Liver (tissue), 3 donors: ENCODE results near the gene HLA-C.

Experiments
- JUND ChIP-seq, 2 donors: IDR thresholded peaks; 2 replicates each; pipeline ENCODE4 v1.6.1; 2016; ENCODE audit warnings: antibody characterized with exemption in 2 of 2
- TF ChIP-seq, protein P1 (sequence below): fragments of 150-350 bp; IDR thresholded peaks from 2 replicates; pipeline ENCODE4 v1.5.1; 2017; ENCODE audit warnings: improper control_type of control experiment, low read depth, low read length; ENCODE audit not compliant: missing input control
- TF ChIP-seq, protein P2 (sequence below): IDR thresholded peaks from 2 replicates; pipeline ENCODE4 v1.6.1; 2016; ENCODE audit warnings: antibody characterized with exemption
- donor health status: healthy.
- donor health status: healthy.

DNA sequence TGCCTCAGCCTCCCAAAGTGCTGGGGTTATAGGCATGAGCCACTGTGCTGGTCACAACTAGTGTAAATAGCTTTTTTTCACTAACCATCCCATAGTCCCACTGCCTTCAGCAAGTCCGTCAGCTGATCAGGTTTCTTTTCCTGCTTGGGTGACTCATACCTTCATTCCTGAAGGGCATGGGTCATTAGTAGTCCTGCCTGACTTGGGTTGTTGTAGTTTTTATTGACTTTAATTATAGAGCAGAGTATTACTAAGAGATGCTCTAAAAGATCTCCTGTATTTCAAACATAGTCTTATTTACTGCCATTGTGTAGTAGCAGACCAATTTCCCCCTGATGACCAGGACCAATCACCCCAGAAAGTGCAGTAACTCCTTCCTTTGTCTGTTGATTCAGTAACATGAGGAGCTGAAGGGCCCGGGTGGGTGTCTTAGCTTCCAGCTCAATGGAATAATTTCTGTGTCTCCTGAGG lies 25.8 kb downstream of the HLA-C start:
- TF ChIP-seq, protein P1, sequence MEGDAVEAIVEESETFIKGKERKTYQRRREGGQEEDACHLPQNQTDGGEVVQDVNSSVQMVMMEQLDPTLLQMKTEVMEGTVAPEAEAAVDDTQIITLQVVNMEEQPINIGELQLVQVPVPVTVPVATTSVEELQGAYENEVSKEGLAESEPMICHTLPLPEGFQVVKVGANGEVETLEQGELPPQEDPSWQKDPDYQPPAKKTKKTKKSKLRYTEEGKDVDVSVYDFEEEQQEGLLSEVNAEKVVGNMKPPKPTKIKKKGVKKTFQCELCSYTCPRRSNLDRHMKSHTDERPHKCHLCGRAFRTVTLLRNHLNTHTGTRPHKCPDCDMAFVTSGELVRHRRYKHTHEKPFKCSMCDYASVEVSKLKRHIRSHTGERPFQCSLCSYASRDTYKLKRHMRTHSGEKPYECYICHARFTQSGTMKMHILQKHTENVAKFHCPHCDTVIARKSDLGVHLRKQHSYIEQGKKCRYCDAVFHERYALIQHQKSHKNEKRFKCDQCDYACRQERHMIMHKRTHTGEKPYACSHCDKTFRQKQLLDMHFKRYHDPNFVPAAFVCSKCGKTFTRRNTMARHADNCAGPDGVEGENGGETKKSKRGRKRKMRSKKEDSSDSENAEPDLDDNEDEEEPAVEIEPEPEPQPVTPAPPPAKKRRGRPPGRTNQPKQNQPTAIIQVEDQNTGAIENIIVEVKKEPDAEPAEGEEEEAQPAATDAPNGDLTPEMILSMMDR = no peak
- TF ChIP-seq, protein P2, sequence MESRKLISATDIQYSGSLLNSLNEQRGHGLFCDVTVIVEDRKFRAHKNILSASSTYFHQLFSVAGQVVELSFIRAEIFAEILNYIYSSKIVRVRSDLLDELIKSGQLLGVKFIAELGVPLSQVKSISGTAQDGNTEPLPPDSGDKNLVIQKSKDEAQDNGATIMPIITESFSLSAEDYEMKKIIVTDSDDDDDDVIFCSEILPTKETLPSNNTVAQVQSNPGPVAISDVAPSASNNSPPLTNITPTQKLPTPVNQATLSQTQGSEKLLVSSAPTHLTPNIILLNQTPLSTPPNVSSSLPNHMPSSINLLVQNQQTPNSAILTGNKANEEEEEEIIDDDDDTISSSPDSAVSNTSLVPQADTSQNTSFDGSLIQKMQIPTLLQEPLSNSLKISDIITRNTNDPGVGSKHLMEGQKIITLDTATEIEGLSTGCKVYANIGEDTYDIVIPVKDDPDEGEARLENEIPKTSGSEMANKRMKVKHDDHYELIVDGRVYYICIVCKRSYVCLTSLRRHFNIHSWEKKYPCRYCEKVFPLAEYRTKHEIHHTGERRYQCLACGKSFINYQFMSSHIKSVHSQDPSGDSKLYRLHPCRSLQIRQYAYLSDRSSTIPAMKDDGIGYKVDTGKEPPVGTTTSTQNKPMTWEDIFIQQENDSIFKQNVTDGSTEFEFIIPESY = no peak
- no peak for TF ChIP-seq JUND (IDR thresholded peaks at IDR 0.05)
